ENCODE data around the gene ELAC2.
"Not testable (repeated sequence)": the region's sequence is repeated elsewhere in the genome, so short reads cannot be mapped to it uniquely, and the experiment has no call there.

Gene ELAC2

GRCh38 chr17:12990041-12990808 lies 27.6 kb downstream of the ELAC2 start:
- no peak for DNase-seq (ENCODE audit: low spot score)

GRCh38 chr17:12987120-12987519 lies 30.7 kb downstream of the ELAC2 start:
- DNase-seq (ENCODE audit: low spot score): no peak

GRCh38 chr17:12985431-12986293 lies 32.2 kb downstream of the ELAC2 start:
- no peak for DNase-seq (ENCODE audit: low spot score)

- no peak for DNase-seq (ENCODE audit: low spot score)
These were observed 33.6 kb downstream of the ELAC2 start for GRCh38 chr17:12983991-12984884.

DNA sequence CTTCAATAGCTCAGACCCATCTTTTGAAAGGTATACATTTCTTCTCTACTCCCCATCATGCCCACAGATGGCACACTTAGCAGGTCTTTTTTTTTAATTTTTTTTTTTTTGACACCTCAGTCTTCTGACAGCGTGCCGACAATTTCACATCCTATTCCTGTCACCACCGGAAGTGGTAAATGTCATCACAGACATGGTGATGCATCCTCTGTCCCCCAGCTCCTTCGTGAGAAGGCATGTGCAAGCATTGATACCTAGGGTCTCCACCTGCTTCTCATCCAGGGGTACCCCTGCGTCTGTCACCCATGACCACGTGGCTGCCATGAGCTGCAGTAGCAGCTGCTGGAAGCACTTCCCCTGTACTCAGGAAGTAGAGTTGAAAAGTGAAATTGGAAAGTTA lies 35.6 kb downstream of the ELAC2 start:
- DNase-seq (ENCODE audit: low spot score): no peak

DNA sequence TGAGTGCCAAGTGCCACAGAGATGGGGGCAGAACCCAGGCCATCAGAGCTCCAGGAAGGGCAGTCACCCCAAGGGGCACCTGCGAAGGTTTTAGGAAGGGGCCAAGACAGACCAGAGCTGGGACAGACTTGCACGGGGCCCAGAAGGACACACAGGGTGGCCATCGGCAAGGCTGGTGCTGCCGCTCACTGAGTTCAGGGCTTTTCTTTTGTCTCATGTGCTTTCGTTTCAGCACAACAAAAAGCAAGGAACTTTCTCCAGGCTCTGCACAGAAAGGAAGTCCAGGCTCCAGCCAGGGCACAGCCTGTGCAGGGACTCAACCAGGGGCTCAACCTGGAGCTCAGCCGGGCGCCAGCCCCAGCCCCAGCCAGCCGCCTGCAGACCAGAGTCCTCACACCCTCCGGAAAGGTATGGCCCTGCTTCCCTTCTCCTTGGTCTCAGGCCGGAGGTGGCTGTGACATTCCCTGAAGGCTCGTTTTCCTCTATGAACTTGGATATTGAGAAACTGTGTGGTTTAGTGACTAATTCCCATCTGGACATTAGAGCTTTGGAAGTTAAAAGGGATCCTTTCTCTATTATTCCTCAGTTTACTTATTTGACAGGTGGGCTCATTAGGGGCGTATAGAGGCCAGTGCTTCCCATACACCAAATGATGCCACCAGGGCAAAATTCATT lies 37.9 kb downstream of the ELAC2 start:
- DNase-seq (ENCODE audit: low spot score): no peak

GRCh38 chr17:12979246-12979645 lies 38.6 kb downstream of the ELAC2 start:
- no peak for DNase-seq (ENCODE audit: low spot score)

- not testable (repeated sequence) for DNase-seq (ENCODE audit: low spot score)
These were observed 39.0 kb downstream of the ELAC2 start for GRCh38 chr17:12978787-12979186.

DNA sequence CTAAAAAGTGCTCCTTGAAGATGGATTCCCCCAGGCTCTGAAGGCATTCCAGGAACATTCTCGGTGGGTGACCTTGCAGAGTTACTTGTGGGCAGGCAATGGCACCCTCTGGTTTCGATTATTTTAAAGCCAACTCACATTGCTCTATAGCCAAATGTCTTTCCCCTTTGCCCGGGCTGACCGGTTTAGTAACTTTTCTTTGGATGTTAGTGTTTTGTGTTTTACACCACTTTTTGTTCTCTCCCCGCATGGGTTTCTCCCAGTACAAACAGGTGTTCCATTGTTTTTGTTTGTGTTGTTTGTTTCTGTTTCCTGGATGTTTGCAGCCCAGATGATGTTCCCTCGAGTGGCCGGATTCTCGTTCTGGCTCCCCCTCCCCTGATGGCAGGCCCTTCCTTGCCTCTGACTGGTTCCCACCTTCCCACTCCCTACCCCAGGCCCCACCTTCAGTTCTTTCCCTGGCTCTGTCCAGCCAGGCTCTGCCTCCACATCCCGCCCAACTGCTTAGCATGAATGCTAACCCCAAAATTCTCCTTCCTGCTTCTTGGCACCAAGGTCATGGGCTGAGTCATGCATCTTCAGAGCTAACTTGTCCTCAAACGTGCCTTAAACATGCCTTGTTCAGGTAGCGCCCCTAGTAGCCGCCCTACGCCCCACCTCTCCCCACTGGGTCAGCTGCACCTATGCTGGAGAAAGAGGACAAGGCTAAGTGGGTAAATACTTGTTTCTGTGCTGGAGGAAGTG lies 40.6 kb downstream of the ELAC2 start:
- no peak for DNase-seq (ENCODE audit: low spot score)

DNA sequence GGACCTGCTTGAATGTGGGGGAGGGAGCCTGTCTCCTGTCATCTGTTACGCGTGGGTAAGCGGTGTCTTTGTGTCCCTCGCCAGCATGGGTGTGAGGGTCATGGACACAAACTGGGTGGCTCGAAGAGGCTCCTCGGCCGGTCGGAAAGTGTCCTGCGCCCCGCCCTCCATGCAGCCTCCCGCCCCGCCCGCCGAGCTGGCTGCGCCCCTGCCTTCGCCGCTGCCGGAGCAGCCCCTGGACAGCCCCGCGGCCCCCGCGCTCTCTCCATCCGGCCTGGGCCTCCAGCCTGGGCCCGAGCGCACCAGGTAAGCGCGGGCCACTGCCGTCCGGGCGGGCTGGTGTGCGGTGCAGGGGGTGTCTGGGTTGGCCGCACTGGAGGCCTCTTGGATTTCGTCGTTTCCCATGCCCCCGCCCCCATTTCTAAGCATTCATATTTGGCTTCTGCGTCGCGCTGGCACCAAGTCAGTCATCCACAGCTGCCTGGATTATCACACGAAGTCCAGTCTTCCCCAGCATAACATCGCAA lies 43.8 kb downstream of the ELAC2 start:
- DNase-seq (ENCODE audit: low spot score): no peak

DNA sequence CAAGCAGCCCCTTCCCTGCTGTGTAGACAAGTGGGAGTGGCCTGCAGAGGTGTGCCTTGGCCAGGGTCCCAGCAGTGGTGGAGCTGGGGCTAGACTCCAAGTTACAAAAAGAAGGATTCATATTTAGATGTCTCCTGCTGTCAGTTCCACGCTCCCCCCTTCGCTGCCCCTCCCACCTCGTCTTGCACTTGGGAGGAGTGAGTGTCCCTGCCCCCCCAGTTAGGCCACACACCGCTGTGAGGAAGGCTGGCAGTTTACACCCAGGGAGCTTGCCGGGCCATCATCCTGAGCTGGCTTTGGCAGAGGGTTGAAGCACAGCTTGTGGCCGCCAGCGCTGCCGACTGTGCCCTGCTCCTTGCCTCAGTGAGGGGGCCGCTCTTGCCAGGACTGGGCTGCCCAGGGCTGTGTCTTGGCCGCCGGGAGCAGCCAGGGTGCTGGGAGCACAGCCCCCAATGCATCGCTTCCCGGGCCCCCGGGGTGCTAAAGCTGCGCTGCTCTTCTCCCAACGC lies 44.3 kb downstream of the ELAC2 start:
- DNase-seq (ENCODE audit: low spot score): no peak

GRCh38 chr17:12967962-12968361 lies 49.9 kb downstream of the ELAC2 start:
- no peak for DNase-seq (ENCODE audit: low spot score)

DNA sequence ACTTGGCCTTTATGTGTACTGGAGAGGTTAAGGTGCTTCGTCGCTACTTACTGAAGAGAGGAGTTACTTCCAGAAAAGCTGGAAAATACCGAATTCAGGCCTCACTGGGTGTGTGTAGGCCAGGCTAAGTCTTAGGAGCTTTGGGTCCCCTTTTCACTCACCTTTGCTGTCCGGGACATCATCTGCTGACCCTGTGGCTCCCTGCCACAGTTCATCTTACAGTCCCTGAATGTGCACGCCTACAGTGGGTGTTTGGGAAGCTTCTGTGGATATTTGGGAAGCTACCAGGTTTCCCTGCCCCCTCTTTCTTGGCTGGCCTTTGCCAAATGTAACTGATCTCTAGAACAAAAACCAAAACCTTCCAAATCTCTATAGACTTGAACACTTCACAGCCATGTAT lies 51.4 kb downstream of the ELAC2 start:
- no peak for DNase-seq (ENCODE audit: low spot score)

DNA sequence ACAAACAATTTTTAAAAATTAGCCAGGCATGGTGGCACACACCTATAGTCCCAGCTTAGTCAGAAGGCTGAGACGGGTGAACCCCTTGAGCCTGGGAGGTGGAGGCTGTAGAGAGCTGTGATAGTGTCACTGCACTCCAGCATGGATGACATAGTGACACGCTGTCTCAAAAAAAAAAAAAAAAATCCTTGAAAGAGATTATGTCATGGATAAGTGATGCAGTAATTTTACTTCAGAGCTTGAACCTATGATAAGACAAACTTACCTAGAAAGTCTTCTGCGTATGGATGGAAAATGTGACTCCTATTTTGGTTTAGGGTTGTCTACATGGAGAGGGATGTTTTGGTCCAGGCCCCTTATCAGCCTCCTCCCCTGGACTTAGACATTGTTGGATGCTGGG lies 51.8 kb downstream of the ELAC2 start:
- DNase-seq (ENCODE audit: low spot score): no peak

DNA sequence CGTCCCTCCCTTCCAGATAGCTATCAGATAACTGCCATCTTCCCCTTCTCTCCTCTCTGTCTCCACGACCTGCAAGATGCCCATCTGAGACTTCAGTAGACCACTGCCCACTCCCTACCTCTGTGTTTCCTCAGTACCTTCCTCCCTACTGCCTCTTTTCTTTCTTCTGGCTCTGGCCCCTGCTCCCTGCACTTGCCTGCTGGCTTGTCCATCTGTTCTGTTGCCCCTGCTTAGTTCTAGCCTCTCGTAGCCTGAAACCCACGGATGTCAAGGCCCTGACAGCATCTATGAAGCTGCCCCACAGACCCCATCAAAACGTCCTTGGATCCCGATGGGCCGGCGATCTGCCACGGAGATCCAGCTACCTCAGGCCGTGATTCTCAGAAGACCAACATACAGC lies 53.0 kb downstream of the ELAC2 start:
- no peak for DNase-seq (ENCODE audit: low spot score)

- DNase-seq (ENCODE audit: low spot score): no peak
These were observed 53.7 kb downstream of the ELAC2 start for GRCh38 chr17:12964162-12964561.

DNA sequence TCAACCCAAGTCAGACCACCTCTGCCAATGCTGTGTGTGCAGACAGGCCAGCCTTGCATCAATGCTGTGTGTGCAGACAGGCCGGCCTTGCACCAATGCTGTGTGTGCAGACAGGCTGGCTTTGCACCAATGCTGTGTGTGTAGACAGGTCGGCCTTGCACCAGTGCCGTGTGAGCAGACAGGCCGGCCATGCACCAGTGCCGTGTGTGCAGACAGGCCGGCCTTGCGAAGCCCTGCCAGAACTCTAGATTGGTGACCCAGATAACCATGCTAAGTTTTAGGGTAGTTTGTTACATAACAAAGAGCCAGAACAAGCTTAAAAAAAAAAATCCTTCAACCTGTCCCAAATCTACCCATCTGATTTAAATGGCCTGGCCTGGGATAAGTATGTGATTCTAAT lies 54.3 kb downstream of the ELAC2 start:
- DNase-seq (ENCODE audit: low spot score): no peak

- no peak for DNase-seq (ENCODE audit: low spot score)
These were observed 56.2 kb downstream of the ELAC2 start for GRCh38 chr17:12961655-12962054.

GRCh38 chr17:12959441-12959840 lies 58.4 kb downstream of the ELAC2 start:
- DNase-seq (ENCODE audit: low spot score): no peak

- DNase-seq (ENCODE audit: low spot score): no peak
These were observed 59.0 kb downstream of the ELAC2 start for GRCh38 chr17:12958786-12959185.

DNA sequence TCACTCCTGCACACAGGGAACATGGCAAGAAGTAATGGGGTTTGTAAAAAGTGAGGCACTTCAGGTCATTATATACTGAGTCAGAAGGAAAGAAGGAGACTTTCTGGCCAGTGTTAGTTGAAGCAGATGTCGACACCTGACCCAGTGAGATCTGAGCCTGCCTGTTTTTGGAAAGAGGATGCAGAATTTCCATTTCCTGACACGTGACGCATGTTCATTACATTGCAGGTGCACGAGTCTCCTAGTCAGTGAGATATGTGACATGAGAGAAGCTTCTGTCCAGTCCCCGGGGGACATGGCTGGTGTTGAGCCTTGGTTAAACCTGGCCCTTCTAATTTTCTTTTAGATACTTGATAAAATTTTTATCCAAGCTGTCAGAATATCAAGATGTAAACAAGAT lies 62.3 kb downstream of the ELAC2 start:
- DNase-seq (ENCODE audit: low spot score): no peak

Data from CD4-positive, alpha-beta T cell treated with Interleukin-6 at 100 ng/mL for 8 hours (primary cell).